GM21367 (cell line): ENCODE measurements around the gene CDH23.

Source experiments
- ATAC-seq: cut with Tn5 transposase; IDR thresholded peaks from one replicate; pipeline ENCODE4 v1.9.1; 2021; ENCODE audit not compliant: unreplicated experiment

Gene CDH23

DNA sequence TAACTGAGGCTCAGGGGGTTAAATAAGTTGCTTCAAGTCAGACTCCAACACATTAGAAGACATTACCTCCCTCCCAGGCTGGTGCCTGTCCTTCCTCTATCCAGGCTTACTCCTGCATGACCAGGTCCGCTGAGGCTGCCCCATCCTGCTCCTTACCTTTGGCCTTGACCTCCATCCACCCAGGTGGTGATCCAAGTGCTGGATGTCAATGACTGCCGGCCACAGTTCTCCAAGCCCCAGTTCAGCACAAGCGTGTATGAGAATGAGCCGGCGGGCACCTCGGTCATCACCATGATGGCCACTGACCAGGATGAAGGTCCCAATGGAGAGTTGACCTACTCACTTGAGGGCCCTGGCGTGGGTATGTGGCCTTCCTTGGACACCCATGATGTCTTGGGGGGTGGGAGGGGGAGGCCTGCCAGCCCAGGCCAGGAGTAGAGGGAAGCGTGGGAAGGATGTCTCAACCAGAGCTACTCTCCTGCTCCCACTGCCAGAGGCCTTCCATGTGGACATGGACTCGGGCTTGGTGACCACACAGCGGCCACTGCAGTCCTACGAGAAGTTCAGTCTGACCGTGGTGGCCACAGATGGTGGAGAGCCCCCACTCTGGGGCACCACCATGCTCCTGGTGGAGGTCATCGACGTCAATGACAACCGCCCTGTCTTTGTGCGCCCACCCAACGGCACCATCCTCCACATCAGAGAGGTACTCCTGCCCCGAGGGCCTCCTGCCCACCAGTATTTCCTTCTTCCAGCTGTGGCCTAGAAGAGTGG, 406.2 kb downstream of the CDH23 start:
- ATAC-seq = no peak

DNA sequence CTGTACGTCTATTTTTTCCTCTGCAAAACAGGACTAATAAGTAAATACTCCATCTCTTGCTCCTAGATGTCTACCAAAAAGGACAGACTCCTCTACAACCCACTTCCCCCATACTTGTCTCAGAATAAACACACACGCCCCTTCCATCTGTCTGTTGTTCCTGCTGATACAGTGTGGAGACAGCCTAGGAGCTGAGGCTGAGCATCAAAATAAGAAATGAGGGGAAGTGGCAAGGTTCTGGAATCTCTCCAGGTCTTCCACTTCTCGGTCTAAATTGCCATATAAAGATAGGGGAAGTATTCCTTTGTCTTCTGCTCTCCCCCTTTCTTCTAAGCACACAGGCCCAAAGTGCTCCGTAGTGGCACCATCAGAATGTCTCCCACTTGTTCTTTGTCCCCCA, 407.4 kb downstream of the CDH23 start:
- no peak for ATAC-seq

- no peak for ATAC-seq
These were observed 409.3 kb downstream of the CDH23 start for GRCh38 chr10:71805776-71806703.

DNA sequence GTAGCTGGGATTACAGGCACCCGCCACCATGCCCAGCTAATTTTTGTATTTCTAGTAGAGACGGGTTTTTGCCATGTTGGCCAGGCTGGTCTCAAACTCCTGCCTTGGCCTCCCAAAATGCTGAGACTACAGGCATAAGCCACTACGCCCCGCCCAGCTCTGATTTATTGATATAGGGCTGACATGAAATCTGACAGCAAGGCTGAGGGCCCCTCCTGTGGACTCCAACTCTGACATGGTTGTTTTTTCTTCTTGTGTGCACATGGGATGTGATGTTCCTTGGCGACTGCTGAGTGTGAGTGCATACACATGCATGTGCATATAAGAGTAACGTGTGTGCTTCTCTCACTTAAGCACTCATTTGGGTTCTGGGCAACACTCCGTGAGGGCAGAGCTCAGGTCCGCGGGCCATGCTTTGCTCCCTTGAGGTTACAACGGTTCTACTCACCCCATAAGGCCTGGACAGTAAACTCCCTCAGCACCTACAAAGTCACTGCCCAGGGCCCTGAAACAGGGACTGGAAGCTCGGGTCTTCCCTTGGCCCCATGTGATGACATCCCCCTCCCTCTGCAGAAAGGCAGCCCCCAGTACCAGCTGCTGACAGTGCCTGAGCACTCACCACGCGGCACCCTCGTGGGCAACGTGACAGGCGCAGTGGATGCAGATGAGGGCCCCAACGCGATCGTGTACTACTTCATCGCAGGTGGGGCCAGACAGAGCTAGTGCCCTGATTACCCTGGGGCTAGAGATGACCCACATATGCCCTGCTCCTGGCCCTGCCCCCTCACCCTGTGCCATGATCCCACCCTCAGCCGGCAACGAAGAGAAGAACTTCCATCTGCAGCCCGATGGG, 410.2 kb downstream of the CDH23 start:
- ATAC-seq = no peak

- ATAC-seq = no peak
These were observed 411.1 kb downstream of the CDH23 start for GRCh38 chr10:71807557-71808510.

DNA sequence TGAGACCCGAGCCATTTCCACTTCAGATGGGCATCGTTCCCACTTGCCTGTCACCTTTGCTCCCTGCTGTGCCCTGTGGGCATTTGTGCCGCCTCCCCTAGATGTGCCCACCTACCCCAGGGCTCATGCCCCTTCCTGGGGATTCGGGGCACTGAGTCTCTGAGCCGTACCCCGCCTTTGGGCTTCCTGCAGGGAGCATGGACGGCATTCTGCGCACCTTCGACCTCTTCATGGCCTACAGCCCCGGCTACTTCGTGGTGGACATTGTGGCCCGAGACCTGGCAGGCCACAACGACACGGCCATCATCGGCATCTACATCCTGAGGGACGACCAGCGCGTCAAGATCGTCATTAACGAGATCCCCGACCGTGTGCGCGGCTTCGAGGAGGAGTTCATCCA, 412.9 kb downstream of the CDH23 start:
- no peak for ATAC-seq

DNA sequence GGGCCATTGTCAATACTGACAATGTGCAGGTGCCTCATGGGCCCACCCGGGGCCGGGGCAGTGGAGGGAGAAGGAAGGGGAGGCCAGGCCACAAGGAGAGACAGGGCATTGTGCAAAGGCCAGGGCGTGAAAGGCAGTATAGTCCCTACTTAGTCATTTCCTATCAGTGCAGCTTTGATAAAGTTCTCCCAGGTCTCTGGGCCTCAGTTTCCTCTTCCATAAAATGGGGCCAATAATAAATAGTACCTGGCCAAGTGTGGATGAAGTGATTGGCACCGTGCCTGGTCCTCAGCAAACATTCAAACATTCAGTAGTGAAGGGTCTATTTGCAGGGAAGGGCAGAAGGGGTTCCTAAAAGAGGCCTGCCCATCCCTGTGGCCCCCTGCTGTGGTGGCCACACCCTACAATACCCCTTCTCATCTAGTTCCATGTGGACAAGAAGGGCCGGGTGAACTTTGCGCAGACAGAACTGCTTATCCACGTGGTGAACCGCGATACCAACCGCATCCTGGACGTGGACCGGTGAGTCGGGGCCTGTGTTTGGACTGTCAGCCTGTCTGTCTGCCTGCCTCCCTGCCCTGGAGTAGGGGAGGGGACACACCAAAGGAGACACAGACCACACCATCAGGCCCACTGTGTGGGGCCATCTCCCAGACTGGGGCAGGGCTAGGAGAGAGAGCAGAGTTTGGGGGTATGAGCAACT, 413.5 kb downstream of the CDH23 start:
- ATAC-seq = no peak

DNA sequence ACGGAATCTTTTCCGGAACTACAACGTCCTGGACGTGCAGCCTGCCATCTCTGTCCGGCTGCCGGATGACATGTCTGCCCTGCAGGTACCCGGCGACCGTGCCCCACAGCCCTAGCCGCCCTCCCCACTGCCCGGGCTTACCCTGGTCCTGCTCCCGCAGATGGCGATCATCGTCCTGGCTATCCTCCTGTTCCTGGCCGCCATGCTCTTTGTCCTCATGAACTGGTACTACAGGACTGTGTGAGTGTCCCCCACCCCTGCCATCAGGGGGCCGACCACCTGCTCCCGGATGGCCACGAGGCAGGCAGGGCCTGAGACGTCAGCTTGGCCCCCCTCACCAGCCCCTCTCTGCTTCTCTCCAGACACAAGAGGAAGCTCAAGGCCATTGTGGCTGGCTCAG, 414.6 kb downstream of the CDH23 start:
- no peak for ATAC-seq

DNA sequence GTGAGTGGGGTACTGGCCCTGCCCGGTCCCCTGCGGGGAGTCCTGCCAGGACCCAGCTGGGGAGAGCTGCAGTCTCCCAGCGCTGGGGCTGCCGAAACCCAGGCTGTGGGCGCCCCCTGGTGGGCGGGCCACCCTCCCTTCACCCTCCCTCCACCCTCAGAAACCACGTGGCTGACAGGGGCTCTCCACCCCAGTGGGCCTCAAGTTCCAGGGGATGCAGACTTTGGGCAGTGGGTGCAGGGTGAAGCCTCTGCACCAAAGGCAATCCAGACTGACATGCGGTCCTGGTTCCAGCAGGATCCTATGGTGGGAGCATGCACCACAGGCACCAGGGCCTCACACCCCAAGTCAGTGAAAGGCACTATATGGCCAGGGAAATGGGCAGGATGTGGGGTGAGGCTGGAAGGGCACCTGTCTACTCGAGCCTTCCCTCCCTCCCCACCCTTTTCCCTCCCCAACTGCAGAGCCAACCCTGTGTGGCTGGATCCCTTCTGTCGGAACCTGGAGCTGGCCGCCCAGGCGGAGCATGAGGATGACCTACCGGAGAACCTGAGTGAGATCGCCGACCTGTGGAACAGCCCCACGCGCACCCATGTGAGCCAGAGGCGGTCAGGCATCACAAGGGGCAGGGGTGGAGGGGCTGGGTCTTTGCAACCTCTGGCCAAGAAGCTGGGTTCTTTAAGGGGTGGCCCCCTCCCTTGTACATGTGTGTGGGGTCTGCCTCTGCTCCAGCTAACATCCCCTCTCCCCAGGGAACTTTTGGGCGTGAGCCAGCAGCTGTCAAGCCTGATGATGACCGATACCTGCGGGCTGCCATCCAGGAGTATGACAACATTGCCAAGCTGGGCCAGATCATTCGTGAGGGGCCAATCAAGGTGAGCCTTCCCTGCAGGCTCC, 415.5 kb downstream of the CDH23 start:
- no peak for ATAC-seq

DNA sequence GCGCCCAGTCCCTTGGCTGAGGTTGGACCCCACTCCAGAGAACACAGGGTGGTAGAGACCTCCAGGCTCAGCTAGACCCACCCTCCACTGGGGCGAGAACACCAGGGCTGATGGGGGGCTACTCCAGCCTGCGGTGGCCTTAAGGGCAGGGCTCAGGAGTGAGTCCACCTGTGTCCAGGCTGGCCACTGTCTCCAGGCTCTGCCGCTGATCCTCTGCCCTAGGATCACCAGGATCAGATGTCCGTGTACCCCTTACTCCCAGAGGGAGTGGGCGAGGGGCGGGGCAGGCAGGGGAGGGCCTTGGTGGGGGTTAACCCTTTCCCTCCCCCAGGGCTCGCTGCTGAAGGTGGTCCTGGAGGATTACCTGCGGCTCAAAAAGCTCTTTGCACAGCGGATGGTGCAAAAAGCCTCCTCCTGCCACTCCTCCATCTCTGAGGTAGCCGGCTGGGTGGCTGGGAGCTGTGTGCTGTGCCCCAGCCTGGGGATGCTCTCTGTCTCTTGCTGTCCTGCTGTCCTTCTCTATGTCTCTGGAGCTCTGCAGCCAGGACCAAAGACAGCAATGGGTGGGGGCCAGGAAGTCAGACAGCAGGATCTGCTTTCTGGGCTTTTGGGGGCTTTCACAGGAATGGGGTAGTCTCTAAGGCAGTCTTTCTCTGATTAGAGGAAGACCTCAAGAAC, 416.3 kb downstream of the CDH23 start:
- no peak for ATAC-seq

DNA sequence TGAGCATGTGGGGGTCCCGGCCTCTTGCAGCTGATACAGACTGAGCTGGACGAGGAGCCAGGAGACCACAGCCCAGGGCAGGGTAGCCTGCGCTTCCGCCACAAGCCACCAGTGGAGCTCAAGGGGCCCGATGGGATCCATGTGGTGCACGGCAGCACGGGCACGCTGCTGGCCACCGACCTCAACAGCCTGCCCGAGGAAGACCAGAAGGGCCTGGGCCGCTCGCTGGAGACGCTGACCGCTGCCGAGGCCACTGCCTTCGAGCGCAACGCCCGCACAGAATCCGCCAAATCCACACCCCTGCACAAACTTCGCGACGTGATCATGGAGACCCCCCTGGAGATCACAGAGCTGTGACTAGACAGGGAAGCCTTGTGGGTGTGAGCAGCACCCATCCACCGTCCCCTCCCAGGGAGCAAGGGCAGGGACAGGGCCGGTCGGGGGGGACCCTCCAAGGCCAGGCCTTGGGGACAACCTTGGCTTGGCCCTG, 418.2 kb downstream of the CDH23 start:
- ATAC-seq = no peak

GRCh38 chr10:71815515-71816130, 418.9 kb downstream of the CDH23 start:
- no peak for ATAC-seq

DNA sequence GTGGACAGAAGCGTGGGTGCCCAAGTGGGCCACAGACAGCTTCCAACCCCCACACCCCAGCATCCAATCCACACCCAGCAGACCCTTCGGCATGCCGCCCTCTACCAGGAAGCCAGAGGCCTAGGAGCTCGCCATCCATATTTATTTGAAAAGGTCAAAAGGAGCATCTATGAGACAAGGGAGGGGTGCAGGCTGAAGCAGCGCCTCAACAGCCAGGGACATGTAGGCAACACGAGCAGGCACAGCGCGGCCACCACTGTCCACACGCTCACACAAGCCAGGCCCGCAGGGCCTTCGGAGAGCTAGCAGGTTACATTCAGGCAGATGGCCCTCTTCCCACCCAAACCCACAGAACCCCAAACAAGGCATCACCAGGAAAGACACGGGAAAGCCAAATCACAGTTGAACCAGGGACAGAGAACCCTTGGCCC, 419.7 kb downstream of the CDH23 start:
- ATAC-seq = no peak

DNA sequence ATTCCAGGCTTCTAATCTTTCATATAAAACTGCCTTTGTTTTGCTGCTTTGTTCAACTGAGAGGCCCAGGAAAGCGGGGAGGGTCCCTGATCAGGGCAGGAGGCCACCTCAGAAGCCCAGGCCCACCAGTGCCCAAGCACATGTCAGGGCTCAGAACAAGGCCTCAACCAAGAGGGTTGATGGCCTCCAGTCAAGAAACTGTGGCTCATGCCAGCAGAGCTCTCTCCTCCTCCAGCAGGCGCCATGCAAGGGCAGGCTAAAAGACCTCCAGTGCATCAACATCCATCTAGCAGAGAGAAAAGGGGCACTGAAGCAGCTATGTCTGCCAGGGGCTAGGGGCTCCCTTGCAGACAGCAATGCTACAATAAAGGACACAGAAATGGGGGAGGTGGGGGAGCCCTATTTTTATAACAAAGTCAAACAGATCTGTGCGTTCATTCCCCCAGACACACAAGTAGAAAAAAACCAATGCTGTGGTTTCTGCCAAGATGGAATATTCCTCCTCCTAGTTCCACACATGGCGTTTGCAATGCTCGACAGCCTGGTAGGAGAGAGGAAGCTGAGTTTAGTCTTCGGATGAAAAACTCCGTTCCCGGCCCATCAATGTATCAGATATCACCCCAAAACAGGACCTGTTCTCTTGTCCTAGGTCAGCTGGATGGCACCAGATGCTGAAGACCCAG, 420.4 kb downstream of the CDH23 start:
- ATAC-seq = no peak

DNA sequence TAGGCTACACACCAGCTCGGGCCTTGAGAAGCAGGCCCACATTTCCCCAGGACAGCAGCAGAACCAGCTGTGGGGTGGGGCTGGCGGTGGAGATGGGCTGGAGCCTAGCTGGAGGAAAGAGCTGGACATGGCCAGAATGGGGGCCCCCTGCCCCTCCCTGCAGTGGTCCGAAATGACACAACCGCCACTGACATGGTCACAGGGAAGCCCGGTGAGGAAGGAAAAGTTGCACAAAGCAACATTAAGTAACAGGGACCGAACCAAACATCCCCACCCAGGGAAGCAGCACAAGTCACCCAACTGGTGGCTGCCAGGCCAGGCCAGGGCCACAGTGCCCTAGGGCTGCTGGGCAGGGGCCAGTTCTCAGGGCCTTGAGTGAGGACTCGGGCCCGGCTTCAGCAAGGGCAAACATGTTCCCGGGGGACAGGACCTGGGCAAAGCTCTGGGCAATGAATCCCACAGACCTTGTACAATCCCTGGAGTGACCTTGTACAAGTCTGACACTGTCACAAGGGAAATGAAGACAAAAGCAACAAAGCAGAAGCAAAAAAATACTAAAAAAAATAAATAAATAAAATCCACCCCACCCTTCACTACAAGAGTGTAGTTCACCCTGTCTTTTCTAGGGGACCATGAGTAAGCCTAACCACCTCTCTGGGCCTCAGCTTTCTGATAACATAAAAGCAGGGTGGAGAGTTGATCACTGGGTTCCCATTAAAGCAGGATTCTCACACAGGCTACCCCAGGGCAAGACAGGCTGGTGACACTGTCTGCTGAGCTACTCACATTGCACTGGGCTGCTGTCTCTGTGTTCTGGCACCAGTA, 421.3 kb downstream of the CDH23 start:
- no peak for ATAC-seq
